GM12873 (cell line): ENCODE results near the gene HAUS2.

Experiments used
- CTCF ChIP-seq: IDR thresholded peaks from 2 replicates; pipeline ENCODE4 v1.5.1; 2012; ENCODE audit warnings: low read depth, mild to moderate bottlenecking, moderate library complexity, low read length, control low read depth; ENCODE audit not compliant: insufficient read depth; ENCODE audit errors: missing control alignments

Gene HAUS2

DNA sequence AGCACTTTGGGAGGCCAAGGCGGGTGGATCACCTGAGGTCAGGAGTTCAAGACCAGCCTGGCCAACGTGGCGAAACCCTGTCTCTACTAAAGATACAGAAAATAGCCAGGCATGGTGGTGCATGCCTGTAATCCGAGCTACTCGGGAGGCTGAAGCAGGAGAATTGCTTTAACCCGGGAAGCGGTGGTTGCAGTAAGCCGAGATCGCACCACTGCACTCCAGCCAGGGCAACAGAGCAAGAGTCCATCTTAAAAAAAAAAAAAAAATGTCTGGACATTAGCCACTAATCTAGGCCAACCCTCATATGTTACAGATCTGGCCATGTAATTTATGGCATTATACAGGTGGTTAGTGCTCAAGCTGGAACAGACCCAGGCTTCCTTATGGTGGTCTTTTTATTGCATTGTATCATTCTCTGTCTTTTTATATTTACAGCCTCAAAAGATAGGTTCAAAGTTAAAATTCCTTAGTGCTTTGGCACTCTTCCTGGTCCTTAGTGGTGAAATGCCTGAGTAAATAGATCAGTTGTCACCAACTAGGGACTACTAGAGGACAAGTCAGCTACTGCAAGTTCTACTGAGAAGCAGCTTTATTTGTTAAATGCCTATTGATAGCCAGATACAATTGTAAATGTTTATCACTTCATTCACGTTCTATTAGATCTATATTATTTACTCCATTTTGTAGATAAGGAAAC, 42.7 kb downstream of the HAUS2 start:
- peak; percentile 45 for TF ChIP-seq CTCF

DNA sequence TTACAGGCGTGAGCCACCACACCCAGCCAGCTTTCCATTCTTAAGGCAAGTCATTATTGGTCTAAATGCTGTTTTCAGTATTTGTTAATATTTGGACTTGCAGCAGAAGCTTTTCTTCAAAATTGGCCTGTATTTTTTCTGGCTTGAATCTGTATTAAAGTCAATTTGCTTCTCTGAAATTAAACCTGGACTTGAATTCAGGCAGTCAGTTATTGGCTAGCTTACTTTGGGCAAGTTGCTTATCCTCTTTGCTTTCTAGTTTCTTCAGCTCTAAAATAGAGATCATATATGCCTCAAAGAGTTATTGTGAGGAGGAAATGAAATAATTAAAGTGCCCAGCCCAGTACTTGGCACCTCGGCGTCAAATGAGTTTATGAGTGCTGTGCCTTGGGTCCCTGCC, 44.1 kb downstream of the HAUS2 start:
- TF ChIP-seq CTCF: no peak

- no peak for TF ChIP-seq CTCF
Measured at GRCh38 chr15:42593143-42593542, 44.5 kb downstream of the HAUS2 start.

DNA sequence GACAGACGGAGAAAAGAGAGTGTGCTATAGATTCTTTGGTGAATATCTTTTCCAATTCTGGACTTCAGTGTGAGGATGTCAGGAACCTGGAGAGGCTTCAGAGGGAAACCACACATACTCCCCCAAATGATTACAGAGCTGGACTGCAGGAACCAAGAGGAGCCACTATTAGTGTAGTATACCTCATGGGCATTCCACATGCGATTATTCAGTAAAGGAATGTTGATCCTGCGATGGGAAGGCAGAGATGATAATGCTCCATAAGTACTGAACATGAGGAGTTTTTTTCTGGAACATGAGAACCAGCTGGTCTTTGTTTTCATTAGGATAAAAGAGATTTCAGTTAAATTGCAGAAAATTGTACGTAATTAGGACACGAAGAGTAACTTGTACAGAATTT, 45.5 kb downstream of the HAUS2 start:
- no peak for TF ChIP-seq CTCF

DNA sequence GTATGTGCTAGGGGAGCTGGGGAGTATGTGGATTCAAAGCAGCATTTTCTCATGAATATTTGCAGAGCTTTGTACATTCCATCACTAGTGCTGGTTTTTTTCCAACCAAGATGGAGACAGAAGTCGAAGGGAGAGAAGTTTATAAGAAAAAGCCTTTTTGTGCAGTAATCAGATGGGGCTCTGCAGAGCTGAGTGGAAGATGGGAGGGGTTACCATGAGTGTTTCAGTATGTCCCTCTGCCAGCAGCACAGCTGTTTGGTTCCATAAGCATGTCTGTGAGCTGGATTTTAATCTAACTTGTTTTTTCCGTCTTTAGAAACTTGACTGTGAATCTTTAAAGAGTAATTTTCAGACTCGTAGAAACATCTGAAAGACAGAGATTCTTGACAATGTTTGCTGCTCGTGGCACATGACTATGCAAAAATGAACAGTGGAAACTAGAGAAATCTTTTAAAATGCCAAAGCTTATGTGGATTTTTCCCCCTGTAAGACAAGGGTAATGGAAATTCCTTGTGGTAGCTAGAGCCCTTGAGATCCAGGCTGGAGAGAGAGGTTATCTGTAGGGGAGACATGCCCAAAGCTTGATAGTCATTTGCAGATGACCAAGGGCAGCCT, 47.1 kb downstream of the HAUS2 start:
- TF ChIP-seq CTCF: no peak

DNA sequence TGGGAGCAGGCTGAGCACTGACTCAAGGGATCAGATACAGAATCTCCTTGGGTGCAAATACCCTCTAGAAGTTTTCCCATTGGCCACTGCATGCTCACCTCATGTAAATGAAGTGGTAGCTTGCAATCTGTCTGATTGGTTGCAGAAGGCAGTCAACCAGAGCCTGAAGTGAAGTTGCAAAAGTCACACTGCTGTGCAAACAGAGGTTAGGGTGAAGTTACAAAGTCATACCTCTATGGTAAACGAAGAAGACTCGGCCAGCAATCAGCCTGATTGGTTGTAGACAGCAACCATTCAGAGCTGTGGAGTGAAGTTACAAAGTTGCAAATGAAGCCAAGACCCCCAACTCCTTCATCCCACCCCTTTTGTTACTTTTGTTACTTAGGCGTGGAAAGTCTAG, 53.9 kb downstream of the HAUS2 start:
- TF ChIP-seq CTCF: no peak

DNA sequence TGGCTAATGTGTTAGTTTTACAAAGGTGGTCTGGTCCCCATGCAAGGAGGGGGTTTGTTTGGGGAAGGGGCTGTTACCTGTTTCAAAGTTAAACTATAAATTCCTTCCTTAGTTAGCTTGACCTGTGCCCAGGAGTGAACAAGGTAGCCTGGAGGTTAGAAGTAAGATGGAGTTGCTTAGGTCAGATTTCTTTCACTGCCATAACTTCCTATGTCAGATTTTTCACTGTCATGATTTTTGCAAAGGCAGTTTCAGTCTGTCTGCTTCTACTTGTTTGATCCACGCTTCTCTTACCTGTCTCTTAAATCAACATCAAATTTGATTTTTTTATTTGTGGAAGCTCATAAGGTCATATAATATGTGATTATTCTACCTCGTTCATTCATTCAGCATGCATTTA, 55.3 kb downstream of the HAUS2 start:
- TF ChIP-seq CTCF: no peak
